Amniotic epithelial cell (primary cell): ENCODE data around the gene CCDC39.
"Not testable (repeated sequence)": the region's sequence is repeated elsewhere in the genome, so short reads cannot be mapped to it uniquely, and the experiment has no call there.

Experiments
- DNase-seq: peaks from one replicate; pipeline ENCODE4 v3.0.0-alpha.2; 2010; ENCODE audit warnings: low read depth

The CCDC39 gene

DNA sequence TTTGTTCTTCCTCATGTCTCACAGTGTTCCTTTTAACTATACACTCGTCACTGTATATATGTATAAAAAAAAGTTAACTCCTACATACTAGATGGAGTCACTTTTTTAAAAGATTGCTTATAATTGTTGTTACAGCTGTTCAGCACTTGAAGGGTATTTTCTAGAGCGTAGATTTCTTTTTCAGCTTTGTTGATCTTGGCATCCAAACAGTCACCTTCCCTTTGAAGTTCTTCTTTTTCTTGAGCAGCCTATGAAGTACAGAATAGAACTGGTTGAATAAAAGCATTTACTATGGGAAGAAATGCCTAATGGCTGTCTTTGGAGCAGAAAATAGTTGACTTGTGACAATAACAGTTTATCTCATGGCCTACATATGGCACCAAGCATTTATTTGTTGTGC lies 59.6 kb downstream of the CCDC39 start:
- DNase-seq, result no peak

GRCh38 chr3:180618563-180618962 lies 60.7 kb downstream of the CCDC39 start:
- DNase-seq, result not testable (repeated sequence)

GRCh38 chr3:180617049-180617448 lies 62.2 kb downstream of the CCDC39 start:
- peak; percentile 42 for DNase-seq

- DNase-seq, result no peak
Measured at GRCh38 chr3:180615954-180616353, 63.3 kb downstream of the CCDC39 start.

DNA sequence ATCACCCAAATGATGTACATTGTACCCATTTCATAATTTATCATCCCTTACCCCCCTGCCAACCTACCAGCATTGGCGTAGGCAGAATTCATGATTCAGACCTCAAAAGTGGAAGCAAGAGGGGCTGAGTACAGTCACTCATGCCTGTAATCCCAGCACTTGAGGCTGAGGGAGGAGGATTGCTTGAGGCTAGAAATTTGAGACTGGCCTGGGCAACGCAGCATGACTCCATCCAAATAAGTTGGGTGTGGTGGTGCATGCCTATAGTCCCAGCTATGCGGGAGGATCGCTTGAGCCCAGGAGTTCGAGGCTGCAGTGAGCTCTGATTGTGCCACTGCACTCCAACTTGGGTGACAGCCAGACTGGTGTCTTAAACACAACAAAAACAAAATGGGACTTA lies 66.9 kb downstream of the CCDC39 start:
- no peak for DNase-seq

DNA sequence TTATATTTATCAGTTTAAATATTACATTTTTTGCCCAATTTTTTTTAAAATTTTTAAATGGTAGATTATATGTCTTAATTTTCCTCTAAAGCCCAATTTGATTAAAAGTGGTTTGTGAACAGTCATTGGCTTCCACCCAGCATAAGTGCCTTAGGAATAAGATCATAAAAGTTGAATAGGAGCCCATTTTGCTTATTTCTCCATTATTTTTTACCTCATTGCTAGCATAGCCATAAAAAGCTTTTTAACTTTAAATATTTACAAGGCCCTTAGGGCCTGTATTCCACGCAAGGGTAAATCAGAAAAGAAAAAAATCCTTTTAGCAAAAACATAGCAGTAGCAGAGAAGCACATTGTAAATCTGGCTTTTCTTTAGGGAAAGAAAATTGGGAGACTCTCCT lies 68.3 kb downstream of the CCDC39 start:
- DNase-seq, result no peak

- peak; percentile 96 for DNase-seq
Measured at GRCh38 chr3:180601688-180602666, 77.3 kb downstream of the CCDC39 start, which contains the start of gene TTC14. TTC14 (plus strand) TSS chr3:180602163; CDS start chr3:180602262, 99 bp downstream.

- DNase-seq, result no peak
Measured at GRCh38 chr3:180600473-180600872, 78.8 kb downstream of the CCDC39 start.

DNA sequence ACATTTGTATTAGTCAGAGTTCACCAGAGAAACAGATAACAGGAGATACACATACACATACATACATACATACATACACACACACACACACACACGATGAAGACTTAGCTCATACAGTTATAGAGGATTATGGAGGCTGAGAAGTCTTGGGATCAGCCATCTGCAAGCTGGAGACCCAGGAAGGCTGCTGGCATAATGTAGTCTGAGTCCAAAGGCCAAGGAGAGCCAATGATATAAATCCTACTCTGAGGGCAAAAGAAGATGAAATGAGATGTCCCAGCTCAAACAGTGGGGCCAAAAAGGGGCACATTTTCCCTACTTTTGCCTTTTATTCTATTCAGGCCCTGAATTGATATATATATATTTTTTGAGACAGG lies 83.7 kb downstream of the CCDC39 start:
- DNase-seq, result no peak

DNA sequence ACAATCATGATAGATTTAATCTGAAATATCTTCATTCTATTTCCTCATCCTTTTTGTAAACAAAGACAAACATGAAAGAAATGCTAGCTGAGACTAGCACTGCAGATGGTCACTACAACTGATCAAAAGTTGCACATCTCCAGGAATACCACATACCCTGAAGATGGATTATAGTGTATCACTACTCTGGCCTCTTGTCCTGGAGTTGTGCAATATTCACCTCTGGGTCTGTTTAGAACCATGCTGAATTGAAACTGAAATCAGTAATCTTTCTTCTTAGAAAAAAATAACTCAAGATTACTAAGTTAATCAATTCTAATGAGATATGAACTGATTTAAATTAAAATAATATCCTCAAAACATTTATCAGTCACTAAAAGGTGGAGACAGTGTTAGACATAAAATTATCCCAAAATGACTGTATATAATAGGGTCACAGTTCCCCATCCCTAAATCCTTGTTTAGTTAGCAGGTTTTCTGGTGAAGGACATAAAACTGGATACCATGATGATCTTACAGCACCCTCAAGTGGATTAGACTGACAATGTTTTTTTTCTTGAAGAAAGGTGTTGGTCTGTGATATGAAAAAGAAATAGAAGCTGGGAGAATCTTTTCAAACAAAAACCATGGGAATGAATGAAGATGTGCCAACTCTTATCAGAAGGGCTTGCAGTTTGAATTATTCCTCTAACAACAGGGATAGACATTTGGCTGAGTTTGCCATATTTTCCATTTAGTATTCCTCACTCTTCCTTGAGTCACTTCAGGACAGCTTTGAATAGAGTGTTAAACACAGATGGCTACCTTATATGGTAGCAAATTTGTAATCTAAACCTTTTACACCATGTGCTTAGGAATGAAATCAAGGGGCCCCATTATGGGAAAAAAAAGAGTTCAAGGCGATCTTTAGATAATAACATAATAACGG lies 84.4 kb downstream of the CCDC39 start:
- peak; percentile 47 for DNase-seq

- not testable (repeated sequence) for DNase-seq
Measured at GRCh38 chr3:180593631-180594030, 85.7 kb downstream of the CCDC39 start.

- DNase-seq, result no peak
Measured at GRCh38 chr3:180590396-180590795, 88.9 kb downstream of the CCDC39 start.

- no peak for DNase-seq
Measured at GRCh38 chr3:180580934-180581333, 98.4 kb downstream of the CCDC39 start.

- DNase-seq, result no peak
Measured at GRCh38 chr3:180575571-180575970, 103.7 kb downstream of the CCDC39 start.

GRCh38 chr3:180571831-180572598 lies 107.3 kb downstream of the CCDC39 start:
- DNase-seq, result no peak

GRCh38 chr3:180570238-180570637 lies 109.1 kb downstream of the CCDC39 start:
- DNase-seq, result no peak

- DNase-seq, result no peak
Measured at GRCh38 chr3:180564676-180565075, 114.6 kb downstream of the CCDC39 start.
